Putamen (tissue), 1 donor: ENCODE results near the gene C11orf91.
A peak's percentile ranks its signal among the peaks of the same experiment; 100 is the strongest.
"Not testable (repeated sequence)": the region's sequence is repeated elsewhere in the genome, so short reads cannot be mapped to it uniquely, and the experiment has no call there.

Source experiments
- DNase-seq: peaks from one replicate; pipeline ENCODE4 v3.0.0-alpha.2; 2016; ENCODE audit warnings: low spot score

Gene C11orf91

GRCh38 chr11:33696411-33696810 lies 4.2 kb downstream of the C11orf91 start:
- DNase-seq = no peak

DNA sequence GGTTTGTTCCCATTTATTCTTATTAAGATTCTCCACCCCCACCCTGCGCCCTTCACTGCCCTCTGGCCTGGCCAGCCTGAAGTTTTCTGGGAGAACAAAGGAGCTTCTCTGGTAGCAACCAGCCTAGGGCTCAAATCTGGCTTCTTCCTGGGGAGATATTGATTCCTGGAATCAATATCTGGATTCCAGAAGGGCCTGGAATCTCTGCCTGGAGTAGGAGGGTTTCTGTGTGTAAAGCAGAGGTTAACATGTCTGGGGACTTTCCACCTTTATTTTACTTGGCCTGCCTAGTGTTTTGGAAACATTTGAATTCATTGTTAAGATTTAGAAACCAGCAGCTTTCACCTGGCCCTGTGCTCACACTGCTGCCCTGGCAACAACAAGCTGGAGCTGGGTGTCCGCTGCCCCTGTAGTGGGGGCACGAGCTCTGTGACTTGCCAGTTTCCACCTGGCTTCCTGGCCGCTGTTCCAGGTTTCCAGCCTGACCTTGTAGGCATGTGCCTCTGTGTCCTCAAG lies 5.5 kb downstream of the C11orf91 start:
- DNase-seq = no peak

- no peak for DNase-seq
These were observed 6.1 kb downstream of the C11orf91 start for GRCh38 chr11:33694346-33695050.

- no peak for DNase-seq
These were observed 8.1 kb downstream of the C11orf91 start for GRCh38 chr11:33692541-33692940.

DNA sequence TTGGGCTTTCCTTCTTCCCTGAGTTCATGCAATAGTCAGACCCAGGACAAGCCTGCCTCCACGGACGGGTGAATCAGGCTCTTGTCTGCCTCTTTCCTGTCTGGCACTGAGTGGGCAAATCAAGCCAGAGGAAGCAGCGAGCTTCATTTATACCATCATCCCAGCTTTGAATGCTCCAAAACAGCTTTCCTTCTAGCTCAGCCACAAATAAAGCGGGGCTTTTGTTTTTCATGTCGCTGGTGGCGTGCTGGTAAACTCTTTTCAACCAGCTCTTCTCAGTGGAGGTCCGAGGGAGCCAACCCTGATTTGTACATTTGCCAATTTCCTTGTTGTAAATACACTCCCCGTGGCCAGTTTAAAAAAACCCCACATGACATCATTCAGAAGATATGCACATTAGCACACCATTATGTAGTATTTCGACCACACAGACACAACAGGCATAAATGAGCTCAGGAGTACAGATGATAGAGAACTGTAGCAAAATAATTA lies 8.6 kb downstream of the C11orf91 start:
- DNase-seq = peak; percentile 87

DNA sequence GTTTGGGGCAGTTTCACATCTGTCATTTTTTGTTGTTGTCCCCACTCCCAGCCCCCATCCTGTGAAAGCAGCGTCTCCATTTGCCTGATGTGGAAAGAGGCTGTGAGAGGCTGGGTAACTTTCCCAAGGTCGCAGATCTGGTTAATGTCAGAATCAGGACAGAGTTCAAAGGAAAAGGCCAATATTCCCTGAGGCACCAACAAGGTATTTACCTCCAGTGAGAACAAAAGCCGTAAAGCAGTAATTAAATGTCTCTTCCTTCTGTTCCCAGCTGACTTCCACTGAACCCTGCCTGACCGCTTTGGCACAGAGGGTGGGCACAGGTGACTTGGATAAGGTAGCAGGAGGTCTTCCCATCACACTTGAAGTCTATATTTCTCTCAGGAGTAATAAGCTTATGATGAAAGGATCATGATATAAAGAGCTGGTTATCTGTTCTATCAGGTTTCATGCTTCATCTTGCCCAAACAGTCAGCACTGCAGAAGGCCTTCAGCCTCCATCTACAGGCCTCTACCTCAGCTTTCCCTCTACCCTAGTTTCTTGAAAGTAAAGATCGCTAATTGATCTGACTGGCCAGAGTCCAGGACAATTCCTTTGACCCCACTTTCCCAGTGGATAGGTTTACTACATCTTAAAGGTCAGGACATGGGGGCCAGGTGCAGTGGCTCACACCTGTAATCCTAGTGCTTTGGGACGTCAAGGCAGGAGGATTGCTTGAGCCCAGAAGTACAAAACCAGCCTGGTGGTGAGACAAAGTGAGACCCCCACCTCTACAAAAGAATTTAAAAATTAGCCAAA lies 9.4 kb downstream of the C11orf91 start:
- DNase-seq = no peak

DNA sequence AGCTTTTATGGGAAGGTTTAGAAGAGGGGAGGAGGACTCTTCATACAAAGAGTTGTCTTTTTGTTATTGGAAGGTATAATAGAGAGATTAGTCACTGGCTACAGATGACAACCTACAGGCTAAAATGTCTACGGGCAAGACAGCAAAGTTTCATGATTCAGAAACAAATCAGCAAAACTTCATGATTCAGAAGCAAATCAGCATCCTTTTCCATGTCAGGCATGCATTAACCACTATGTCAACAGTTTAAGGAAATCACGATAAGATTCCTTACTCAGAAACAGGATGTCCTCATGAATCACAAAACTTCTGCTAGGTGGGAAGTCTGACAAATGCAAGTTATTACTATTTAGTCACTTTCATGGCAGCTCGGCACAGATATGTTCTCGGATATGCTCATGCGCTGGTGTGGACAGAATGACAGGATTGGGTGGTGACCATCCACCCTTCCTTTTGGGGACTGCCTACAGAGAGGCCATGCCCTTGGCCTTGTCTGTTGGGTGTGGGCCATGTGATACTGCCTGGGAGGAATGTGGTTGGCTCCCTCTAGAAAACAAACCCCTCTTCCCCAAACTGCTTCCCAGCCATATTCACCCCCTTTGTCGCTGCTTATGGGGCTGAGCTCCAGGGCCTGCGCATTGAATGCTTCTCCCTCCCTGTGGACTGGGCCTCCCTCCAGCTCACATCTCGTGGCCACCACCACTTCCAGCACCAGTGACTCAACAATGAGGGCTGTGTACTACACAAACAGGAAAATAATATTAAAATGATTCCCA lies 10.1 kb downstream of the C11orf91 start:
- peak; percentile 78 for DNase-seq

- no peak for DNase-seq
These were observed 11.1 kb downstream of the C11orf91 start for GRCh38 chr11:33689501-33689900.

DNA sequence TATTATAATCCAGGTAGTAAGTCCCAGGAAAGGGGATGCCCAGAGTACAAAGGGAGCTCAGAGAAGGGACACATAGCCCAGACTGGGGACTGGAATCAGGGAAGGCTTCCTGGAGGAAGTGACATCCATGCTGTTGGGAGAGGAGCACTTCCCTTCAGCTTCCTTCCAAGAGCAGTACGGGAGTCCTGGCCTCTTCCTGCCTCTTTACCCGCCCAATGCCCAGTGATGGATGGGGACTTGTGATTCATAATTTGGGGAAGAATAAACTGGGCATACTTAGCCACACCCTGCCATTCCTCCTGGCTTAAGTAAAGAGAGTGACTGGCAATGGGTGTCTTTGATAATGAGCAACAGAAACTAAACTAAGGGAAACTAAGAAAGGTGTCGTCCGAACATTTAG lies 11.5 kb downstream of the C11orf91 start:
- DNase-seq = no peak

- DNase-seq = peak; percentile 66
These were observed 12.7 kb downstream of the C11orf91 start for GRCh38 chr11:33687733-33688479.

GRCh38 chr11:33685082-33685481 lies 15.5 kb downstream of the C11orf91 start:
- no peak for DNase-seq

DNA sequence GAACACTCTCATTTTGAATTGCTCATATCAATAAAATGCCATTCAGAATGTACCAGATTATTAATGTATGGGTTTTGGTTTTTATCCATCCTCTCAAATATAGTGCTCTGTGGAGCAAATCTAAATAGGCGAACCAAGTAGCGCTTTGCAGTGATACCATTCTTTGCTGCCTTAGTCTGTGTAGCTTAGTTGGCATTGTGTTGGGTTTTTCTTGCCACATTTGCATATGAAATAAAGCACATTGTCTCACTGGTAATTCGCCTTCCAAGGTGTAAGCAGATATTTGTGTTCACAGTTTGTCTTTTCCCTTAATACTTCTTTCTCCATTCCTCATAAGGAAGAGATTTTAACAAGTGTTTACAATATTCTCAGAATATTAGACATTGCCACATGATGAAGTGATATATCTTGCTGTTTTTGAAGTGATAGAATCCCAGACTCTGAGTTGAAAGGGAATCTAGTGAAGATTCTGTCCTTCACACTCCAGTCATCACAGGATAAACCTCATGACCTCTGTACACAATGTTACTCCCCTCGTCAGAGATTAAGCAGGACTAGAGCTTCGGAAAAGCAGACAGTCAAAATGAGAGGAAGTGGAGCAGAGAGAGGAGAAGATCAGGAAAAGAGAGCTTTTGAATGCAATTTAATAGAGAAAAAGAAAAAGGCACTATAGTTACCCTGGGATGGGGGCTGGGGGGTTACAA lies 16.5 kb downstream of the C11orf91 start:
- no peak for DNase-seq

DNA sequence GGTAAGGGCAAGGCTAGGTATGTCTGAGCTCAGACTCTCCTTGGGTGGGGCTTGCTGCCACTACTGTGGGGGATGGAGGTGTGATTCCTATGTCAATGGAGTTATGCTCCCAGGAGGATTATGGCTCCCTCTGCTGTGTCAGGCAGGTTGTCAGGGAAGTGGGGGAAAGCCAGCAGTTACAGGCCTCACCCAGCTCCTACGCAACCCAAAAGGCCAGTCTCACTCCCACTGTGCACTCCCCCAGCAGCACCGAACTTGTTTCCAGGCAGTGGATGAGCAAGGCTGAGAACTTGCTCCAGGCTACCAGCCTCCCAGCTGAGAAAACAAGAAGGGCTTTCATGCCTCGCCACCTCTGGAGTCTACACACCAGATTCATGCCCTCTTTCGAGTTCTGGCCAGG lies 18.2 kb downstream of the C11orf91 start:
- DNase-seq = no peak

DNA sequence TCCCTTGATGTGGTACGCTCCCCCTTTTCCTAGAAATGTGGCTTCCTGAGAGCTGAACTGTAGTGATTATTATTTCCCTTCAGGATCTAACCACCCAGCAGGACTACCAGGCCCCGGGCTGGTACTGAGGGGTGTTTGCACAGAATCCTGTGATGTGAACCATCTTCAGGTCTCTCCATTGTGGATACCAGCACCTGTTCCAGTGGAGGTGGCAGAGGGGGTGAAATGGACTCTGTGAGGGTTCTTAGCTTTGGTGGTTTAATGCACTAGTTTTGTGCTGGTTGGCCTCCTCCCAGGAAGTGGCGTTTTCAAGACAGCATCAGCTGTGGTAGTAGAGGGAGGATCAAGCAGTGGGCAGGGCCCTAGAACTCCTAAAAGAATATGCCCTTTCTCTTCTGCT lies 18.6 kb downstream of the C11orf91 start:
- no peak for DNase-seq

DNA sequence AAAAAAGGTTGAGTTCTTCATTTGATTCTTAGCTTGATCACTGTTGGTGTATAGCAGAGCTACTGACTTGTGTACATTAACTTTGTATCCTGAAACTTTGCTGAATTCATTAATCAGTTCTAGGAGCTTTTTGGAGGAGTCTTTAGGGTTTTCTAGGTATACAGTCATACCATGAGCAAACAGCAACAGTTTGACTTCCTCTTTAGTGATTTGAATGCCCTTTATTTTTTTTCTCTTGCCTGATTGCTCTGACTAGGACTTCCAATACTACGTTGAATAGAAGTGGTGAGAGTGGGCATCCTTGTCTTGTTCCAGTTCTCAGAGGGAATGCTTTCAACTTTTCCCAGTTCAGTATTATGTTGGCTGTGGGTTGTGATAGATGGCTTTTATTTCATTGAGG lies 22.0 kb downstream of the C11orf91 start:
- not testable (repeated sequence) for DNase-seq

DNA sequence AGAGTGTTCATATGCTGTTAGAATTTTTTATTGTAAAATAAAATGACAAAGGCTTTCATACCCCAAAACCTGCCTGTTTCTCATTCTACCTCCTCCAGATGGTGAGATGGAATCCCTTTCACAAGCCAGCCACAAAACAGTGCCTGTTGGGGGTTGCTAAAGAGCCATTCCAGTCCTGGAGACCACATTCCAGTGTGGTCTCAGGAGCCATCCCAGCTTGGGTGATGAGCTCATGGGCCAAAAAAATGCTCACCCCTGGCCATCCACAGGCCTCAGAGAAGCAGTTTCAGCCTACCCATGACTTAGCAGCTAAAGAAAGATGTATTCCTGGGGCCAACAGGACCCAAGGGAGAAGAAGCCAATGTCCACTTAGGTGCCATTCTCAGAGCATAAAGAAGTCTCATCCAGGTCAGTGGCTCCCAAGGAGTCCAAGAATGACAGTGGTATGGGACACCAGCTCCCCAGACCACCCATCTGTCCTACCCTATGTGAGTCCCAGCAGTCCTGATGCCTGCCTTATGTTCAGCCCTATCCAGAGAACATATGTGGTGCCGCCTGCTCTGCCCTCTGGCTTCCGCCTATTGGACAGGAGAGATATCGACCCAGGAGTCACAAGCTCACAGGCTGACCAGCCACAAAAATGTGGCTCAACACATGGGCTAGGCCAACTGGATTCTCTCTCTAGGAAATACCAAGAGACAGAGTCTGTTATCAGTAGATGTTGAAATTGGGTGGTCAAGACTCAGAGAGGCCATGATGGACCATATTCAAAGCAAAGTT lies 26.4 kb downstream of the C11orf91 start:
- no peak for DNase-seq

- DNase-seq = no peak
These were observed 28.4 kb downstream of the C11orf91 start for GRCh38 chr11:33672273-33672672.

DNA sequence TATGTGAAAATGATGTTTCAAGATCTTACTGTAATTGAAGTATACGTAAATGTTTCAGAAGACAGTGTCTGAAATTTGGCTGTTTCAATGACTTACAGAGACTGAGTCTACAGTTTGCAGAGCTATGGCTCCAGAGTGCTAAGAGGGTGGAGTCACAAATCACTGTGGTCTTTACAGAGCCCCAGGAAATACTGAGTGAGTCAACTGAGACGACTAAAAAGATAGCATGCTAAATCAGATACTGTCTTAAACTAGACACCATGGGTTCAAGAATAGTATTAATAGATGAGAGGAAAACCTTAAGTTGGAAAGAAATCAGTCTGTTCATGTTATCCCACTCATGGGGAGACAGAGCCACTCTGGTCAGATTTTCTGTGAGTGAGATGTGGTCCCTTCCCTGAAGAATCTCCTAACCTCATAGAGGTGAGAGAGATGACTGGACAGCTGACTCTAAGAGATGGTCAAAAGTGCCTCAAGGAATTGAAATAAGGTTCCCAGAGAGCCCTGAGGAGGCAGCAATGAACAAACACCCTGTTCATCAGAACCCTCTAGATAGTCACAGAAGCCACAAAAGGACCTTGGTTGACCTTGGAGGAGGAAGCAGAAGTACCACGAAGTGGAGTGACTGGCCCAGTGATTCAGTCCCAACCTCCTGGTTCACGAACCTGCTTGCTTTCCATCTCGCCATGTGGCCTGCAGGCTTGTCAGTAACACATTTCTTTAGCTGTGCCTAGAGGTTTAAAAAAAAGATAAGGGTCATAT lies 30.2 kb downstream of the C11orf91 start:
- DNase-seq = no peak

DNA sequence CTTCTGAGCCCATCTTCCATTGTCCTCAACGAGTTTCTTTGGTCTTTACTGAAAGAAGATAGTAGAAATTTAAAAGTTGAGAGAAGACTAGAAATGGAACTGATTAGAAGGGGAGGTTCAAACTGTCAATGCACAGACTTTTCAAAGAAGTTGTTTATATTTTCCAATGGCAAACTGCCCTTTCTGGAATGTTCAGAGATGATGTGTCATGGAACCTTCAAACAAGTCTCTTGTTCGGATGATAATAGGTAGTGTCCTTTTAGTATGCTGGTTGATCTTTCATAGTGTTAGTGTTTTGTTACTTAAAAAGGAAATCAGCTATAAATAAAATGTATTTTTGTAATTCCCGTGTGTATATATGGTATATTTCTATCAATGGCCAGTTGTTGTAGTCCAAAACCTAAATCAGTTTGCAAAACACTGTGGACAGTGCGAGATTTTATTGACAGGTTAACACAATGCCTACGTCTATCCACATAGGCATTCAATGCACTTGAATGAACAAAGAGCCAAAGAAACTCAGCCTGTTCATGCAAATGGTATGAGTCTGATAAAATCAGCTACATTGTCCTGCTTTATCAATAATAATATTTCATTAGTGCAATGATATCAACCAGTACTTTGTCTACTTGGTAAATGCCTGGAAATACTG lies 30.9 kb downstream of the C11orf91 start:
- DNase-seq = no peak
